HG03045 (cell line): ENCODE measurements around the gene IGSF11.

Experiments
- ATAC-seq: cut with Tn5 transposase; IDR thresholded peaks from one replicate; pipeline ENCODE4 v1.9.1; 2021; ENCODE audit warnings: mild to moderate bottlenecking, moderate library complexity; ENCODE audit not compliant: unreplicated experiment

The IGSF11 gene

DNA sequence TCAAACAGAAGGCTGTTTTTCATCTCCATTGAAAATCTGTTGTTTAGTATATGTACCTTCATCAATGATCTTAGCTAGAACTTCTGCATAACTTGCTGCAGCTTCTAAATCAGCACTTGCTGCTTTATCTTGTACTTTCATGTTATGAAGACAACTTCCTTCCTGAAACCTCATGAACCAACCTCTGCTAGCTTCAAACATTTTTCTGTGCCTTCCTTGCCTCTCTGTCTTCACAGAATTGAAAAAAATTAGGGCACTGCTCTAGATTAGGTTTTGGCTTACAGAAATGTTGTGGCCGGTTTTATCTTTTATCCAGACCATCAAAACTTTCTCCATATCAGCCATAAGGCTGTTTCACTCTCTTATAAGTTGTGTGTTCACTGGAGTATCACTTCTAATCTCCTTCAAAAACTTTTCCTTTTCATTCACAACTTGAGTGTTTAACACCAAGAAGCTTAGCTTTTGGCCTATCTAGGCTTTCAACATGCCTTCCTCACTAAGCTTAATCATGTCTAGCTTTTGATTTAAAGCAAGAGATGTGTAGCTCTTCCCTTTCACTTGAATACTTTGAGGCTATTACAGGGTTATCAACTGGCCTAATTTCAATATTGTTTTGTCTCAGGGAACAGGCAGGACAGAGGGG is 78.6 kb downstream of the IGSF11 start:
- ATAC-seq = no peak

DNA sequence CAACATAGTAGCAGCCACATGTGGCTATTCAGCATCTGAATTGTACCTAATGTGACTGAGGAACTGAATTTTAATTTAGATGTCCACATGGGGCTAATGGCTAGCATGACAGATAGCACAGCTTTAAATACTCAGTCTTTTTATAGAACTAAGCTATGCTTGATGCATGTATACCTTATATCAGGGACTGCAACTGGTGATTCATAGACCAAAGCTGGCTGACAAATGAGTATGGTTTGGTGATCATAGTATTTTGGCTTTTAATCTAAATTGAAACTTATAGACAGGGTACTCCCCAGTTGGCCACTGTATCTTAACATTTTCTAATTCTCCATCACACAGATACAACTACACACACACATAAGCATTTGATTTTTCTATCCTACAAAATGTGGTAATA is 83.6 kb downstream of the IGSF11 start:
- ATAC-seq = no peak

DNA sequence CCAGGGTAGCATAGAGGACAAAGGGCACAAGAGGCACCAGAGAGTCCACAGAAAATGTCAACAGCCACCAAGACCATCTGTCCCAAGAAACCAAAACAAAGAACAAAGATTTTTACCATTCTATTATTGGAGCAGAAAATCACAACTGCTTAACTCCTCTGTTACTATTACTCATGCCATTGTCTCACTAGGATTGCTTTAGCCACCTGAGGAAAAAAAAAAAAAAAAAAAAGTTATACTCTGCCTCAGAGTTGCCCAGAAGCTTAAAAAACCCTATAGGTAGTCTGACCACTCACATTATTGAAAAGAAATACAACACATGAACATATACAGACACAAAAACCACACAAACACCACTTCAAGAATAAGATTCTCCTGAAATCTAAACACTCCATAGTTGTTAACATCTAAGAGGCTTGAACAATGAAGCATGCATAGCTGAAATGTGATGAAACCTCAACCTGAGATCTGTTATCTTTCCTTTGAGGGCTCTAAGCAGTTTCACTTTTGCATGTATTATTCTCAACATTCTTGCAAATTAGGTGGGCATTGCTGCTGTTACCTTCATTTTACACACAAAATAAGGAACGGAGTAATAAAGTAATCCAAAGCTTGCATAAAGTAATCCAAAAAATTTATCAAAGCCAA is 85.4 kb downstream of the IGSF11 start:
- no peak for ATAC-seq

DNA sequence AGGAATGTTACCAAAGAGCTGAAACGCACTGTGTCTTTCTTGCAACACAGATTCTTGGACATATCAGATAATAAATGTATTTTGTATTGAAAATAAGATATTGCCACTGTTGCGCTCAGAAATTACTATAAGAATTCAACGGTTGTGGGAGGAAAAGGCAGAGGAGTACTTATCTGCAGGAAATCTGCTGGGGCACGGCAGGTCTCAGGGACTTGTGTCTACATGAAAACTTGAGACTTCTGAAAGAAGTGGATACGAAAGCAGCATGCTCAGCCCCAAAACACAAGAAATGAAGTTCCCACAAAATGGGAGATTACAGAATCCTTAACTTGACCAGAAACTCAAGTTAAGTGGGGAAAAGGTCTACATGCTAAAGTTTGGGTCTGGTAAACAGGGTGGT is 86.5 kb downstream of the IGSF11 start:
- ATAC-seq = no peak

DNA sequence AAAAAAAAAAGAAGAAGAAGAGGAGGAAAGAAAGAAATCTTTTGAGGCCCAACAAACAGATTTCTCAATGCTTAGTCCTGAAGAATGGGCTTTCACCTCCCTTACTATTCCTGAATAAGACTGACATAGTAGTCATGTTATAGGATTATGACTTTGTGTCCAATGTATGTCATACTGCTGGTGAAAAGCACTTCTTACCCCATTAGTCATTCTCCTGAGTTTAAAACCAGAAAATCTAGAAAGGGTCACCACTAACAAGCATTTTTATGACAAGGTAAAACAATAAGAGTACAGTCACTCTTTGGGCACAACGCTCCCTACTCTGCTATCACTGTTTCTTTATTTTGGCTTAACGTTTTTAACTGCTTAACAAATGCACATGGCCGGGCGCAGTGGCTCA is 88.2 kb downstream of the IGSF11 start:
- no peak for ATAC-seq

DNA sequence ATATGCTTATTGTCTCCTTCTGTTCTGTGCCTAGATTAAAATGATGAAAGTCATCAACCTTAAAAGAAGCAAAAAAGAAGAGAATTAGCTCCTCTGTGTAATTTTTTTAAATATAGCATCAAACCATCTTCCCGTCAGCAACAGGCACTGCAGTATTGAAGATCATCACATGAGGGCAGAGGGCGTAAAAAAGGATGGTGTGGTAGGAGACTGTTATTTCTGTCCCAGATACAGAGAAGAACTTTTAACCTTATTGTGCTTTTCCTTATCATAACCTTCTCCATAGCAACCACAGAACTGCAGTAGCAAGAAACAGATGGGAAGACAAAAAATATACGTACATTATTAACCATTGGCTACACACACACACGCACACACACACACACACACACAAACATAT is 88.8 kb downstream of the IGSF11 start:
- no peak for ATAC-seq

DNA sequence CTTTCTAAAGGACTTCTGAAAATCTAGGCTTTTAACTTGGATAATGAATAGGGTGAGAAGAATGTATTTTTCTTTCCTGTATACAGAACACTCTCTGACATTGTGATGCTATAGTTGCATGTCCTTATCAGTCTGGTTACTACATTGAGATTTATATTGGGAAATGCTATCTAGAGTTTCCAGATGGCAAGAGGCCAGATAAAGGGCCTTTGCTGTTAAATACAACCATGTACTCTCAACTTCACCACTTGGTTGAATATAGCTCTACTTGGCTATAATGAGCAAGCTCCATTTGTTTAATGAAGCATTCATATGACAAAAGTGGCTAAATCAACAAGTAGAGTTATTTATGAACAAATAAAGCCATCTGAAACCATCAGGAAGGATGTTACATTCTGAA is 91.0 kb downstream of the IGSF11 start:
- no peak for ATAC-seq

DNA sequence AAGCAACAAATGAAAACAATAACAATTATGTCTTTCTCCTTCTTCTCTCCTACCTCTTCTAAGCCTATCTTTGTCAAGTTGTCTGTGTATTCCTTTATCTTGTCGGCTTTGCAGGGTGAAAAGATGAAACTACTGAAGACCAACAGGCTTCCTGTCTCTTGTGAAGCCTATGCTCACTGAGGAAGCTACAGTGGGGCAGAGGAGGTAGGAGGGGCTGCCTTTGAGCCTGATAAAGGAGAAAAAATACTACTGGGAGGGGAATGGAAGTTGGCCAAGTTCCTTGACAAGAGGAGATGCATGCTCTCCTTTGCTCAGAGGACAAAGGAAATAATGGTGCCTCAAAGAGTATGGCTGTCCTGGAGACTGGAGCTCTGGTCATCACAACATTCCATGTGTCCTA is 92.0 kb downstream of the IGSF11 start:
- ATAC-seq = no peak

DNA sequence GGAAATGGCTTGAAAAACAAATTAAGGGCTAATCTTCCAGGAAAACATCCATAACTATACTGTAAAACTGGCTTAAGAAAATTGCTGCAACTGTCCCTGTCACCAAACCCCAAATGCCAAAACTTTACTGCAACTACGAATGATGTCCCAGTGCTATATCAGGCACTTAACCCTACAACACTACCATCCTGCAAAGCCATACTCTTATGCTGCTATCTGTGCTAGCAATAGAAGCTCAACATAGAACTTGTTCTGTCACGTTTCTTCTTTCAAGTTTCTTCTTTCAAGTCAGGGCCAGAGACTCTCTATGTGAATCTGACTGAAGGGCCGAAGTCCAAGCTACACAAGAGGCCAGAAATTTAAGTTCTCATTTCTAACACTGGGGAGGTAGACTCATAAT is 92.5 kb downstream of the IGSF11 start:
- ATAC-seq = no peak

DNA sequence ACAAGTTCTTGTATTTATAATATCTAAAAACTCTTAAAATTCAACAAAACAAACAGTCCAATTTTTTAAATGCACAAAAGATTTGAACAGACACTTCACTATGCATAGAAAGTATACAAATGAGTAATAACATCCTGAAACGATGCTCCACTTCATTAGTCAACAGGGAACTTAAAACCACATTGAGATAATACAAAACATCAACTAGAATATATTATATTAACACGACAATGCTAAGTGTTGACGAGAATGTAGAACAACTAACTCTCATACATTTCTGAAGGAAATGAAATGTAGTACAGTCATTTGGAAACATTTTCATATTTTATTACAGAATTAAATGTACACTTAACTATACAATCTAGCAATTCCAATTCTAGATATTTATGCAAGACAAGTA is 93.4 kb downstream of the IGSF11 start:
- ATAC-seq = no peak

DNA sequence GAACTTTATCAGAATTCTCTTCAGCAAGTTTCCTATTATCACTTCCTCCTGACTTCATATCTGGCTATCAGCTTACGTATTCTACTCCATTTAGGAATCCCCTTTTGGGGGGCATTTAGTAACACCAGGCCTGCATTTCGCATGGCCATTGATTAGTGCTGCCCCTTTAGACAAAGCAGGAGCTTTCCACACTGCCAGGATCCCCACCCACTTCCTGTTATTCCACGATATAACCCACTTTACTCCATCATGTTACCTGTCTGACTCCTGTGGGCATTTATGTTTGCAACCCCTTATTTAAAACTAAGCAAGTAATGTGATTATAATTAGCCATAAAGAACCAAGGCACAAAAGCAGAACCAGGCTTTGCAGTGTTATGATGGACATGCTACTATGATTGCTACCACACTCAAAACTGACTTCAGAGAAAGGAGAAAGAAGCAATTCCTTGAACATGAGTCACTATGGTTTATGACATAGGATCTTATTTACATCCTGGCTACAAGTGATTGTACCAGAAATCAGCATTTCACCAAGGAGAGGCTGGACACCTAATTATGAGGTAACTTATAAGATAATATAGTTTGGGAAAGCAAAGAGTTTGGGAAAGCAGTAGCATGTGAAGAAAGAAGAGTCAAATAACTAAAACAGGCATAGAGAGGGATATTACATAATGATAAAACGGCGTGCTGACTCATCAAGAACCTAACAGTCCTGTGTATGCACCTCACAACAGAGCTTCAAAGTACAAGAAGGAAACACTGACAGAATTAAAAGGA is 96.3 kb downstream of the IGSF11 start:
- no peak for ATAC-seq

DNA sequence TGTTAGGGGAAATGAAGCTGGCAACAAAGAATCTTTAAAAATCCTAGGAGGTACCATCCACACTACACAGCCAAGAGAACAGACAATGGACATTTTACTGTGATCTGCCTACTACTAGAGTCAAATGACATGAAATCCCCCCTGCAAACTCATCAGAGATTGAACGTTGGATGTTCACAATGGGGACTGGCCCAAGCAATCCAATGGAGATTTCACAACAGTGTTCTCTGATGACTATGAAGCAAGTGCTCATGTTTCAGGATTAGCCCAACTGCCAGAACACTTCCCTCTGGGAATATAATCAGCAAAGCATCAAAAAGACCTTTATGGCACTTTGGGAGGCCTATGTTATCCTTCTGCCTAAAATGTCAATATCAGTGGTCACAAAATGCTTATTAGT is 97.8 kb downstream of the IGSF11 start:
- no peak for ATAC-seq

DNA sequence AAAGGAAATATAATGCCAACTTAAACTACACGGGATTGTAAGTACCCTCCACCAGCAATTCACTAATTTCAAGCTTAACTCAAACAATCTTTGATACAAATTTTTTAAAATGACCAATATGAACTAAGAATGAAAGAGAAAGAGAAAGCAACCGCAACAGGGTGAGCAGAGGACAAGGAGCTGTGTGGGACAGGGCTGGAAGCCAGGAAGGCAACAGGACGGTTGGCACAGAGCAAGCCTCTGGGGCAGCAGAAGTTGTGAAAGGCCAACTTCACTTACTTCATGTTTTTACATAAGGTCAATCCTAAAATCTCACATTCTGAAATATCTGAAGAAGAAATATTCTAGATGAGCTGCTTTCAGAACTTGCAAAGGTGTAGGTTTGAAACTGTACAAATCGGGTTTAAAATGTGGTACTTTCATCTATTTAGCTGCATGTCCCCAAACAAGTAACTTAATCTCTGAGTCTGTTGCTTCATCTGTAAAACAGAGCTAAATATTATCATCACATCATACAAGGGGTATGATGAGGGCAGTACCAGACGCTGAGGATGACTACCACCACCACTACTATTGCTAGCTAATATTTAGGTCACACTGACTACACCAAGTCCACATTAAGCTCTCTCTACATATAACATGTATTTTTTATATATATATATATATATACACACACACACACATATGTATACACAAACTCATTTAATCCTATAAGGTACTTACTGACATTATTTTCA is 101.7 kb downstream of the IGSF11 start:
- ATAC-seq = no peak

DNA sequence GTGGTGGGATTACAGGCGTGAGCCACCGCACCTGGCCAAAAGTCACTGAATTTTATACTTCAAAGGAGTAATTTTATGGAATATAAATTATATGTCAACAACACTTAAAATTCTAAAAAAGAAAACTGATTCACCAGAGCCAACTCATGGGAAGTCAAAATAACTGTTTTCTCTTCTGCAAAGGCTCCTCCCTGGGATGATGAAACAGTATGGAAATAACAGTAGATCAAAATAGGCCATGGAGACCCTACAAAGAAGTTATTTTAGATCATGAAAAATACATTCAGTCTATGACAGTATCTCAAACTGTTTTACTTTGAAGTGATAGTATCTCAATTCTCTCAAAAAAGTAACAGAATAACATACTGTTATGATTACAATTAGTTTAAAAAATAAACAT is 102.7 kb downstream of the IGSF11 start:
- ATAC-seq = no peak

DNA sequence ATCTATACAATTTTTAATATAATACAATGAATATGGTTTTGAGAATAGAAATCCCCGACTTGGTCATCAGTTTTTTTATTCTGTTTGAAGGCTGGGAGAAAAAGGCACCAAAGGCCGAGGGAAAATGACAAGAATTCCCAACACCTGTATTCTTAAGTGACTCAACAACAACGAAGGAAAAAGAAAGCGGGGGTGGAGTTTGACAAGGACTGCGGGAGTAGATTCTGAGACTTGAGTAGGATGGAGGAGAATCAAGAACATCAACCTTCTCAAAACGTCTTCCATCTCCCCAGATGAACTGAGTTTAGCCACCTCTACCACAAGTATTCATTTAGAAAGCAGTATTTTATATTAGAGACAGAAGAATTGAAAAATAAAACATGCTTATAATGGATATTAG is 107.2 kb downstream of the IGSF11 start:
- ATAC-seq = no peak

DNA sequence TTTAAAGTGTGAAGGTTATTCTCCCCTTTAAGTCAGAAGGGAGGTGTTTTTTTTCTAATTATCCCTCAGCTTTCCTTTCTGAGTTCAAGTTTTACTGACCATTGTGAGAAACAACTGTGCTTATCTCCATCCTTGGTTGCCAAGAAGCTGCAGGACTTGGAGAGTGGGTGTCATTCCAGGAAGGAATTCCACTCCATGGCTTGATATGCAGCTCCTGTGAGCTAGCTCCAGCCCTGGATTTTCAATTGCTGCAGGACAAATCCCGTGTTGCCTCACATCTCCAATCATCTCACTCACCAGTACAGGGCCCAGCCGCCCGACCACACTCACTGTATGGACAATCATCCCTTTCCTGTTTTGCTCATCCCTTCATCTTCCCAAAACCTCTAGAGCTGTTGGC is 122.5 kb downstream of the IGSF11 start:
- no peak for ATAC-seq

DNA sequence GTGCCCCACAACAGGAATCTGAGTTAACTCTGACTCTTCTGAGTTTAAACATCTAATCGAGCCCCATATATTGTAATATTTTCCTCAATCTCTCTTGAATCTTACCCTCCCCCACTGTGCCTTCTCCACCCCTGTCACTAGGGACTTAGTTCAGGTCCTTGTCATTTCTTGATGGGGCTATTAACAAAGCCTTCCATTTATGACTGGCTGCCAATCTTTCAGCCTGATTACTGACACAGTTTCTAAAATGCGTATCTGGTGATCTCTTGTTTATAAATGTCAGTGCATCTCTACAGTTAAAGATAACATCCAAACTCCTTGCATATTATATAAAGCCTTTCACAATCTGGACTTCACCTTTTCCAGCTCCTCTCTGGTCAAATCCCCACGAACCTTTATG is 124.3 kb downstream of the IGSF11 start:
- ATAC-seq = no peak

DNA sequence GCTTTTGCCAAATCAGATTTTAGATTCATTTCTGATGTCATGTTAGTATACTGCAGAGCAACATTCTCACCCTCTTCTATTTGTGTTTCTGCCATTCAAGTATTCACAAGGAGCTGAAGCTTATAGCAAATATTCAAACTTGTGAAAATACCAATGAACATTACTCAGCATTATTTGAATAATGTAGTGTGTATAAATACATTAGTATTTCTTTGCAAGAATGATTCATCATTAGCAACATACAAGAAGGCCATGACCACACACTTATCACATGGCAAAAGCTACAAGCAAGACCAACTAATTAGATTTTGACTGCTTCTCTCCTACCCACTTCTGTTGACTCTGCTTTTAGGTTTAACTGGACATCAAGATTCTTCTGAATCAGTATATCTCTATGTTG is 124.9 kb downstream of the IGSF11 start:
- ATAC-seq = no peak

DNA sequence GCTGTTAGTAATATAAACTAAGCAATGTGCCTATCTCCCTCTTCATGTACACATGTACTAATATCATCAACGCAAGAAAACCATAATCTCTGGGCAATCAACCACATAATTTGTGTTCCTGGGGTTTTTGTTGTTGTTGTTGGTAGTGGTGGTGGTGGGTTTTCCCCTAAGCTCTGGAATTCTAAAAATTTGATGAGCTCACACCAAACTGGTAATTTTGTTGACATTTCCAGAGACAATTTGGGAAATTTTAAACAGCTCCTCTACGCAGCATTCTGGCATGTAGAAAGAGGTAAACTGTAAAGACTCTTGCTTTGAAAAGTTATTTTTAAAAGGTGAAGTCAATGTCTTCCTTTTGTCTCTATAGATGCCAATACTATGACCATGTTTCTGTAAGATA is 126.7 kb downstream of the IGSF11 start:
- no peak for ATAC-seq

DNA sequence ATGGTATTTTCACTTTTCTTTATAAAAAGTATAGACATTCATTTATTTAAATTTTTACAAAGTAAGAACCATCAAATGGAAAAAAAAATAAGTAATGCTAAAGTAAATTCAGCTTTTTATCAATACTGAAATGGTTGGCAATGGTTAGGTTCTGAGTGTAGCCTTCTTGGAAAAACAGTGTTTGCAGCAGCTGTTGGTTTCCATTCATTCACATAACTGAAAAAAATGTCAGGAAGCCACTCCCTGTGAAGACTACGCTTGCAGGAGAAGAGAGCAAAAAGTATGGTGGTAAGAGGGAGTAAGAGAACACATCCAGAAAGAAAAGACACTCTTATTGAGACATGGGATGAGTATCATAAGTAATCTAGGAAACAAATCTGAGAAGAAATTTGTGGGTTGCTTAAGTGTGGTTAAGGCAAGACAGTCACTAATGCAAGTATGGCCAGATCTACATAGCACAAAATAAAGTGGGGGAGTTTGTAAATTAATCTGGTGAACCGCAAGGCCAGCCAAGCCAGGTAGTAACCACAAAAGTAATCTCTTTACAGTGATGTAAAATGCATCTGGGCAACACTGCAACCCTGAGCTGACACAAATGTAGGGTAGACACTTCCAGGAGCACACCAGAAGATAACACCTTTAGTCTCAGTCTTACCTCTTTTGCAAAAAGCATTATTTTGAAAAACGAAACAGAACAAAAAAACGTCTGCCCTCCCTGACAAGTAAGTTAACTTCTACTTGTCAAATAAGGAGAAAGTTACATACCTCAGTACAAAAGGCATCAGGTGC is 133.7 kb downstream of the IGSF11 start:
- ATAC-seq = no peak

DNA sequence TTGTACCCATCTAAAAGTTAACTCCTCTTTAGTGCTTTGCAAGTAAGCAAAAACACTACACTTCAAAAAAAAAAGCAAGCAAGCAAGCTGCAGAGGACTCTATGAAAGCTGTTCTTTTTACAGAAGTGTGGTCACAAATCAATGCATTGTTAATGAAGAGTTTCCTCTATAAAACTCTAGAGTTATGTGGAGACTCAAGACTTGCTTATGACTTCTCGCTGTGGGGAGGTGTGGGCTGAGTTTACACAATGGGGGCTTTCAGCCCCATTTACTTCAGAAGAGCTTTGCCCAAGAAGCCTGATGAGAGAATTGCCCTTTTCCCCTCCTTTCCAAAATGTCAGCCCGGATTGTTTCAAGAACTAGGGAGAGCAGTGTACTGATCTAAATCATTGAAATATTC is 144.4 kb downstream of the IGSF11 start:
- no peak for ATAC-seq
